Placental epithelial cell (primary cell): ENCODE measurements around the gene B3GALNT1. TPM values are rescaled to one million over a fixed set of nuclear protein-coding genes. Genes with fewer than 3 reads are reported as not detected.

ENCODE experiments used
- total RNA-seq: library from RNA; depleted of rRNA; stranded (reverse); fragments of >200 nt; gene quantifications from 2 replicates; pipeline ENCODE4 v1.2.3, GENCODE V29; 2012

The B3GALNT1 gene, protein sequence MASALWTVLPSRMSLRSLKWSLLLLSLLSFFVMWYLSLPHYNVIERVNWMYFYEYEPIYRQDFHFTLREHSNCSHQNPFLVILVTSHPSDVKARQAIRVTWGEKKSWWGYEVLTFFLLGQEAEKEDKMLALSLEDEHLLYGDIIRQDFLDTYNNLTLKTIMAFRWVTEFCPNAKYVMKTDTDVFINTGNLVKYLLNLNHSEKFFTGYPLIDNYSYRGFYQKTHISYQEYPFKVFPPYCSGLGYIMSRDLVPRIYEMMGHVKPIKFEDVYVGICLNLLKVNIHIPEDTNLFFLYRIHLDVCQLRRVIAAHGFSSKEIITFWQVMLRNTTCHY
- 7.5 and 14.6 TPM in 2 replicates for total RNA-seq

DNA sequence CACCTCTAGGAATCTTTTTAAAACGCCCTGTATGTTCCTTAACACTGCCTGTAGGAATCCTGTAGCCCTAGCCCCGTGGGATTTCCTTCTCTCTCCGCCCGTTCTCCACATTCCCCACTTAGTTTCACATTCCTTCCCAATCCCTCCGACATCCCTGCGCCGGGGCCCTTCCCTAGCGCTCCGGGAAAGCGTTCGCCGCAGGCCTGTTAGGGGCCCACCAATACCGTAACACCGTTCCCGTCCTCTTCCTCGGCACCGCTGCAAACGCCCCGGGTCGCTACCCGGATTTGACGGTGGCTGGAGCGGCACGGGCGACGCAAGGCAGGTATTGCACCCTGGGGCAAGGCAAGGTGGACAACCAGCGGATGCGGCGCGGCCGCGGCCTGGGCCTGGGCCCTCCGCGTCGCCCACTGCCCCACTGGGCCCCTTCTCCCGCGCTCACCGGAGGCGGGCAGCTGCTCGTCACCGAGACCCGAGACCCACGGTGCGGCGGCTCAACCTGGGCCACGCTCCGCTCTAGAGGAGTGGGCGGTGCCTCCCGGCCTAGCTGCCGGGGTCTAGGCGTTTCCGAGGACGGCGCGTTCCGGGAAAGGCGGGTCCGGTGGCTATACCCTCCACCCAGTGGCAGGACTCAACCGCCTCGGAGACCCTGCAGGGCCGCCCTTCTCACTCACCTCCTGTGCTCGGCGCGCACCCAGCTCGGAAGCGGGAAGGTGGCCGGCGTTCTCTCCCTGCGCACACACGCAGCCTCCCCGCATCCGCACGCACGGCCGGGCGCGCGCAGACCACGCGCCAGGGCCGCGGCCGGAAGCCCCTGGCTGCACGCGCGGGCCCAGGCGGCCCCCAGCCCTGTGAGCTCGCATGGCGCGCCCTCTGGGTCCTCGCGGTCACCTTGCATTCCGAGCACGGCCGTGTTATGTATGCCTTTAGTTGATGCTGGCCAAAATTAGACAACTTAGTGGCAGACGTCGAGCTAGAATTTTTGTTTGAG, at the start of gene B3GALNT1:
B3GALNT1 (minus strand) TSS at position 789 of the 991 bp plus-strand sequence. CDS start 18,595 bp downstream, outside the sequence.

Other genes with a start within 250 kb of the B3GALNT1 start
- gene NMD3, start 116.0 kb upstream of the B3GALNT1 start, total RNA-seq = 72.4 and 77.3 TPM in 2 replicates